Left ventricle myocardium inferior (tissue), 1 donor: ENCODE data around the gene ORM2. TPM values are rescaled to one million over a fixed set of nuclear protein-coding genes. Genes with fewer than 3 reads are reported as not detected.

Experiments
- DNase-seq: peaks from one replicate; pipeline ENCODE4 v3.0.0-alpha.2; 2020
- H3K27ac ChIP-seq: fragments of 200-600 bp; replicated peaks from 2 replicates; pipeline ENCODE4 v1.8.0; 2021
- H3K27me3 ChIP-seq: fragments of 200-600 bp; 2 replicates; pipeline ENCODE4 v1.8.0; 2021; ENCODE audit warnings: low read depth
- H3K36me3 ChIP-seq: fragments of 200-600 bp; 2 replicates; pipeline ENCODE4 v1.8.0; 2021
- H3K4me1 ChIP-seq: fragments of 200-600 bp; 2 replicates; pipeline ENCODE4 v1.8.0; 2021
- H3K4me3 ChIP-seq: fragments of 200-600 bp; 2 replicates; pipeline ENCODE4 v1.8.0; 2021; ENCODE audit warnings: mild to moderate bottlenecking, moderate library complexity
- H3K9me3 ChIP-seq: fragments of 200-600 bp; replicated peaks from 2 replicates; pipeline ENCODE4 v1.8.0; 2021
- CTCF ChIP-seq: fragments of 200-600 bp; IDR thresholded peaks from 2 replicates; pipeline ENCODE4 v1.8.0; 2021; ENCODE audit warnings: antibody characterized with exemption, mild to moderate bottlenecking, borderline replicate concordance
- intact Hi-C: fragments of 100-400 bp; cut with micrococcal nuclease; formaldehyde crosslinking; loops from one replicate; pipeline ENCODE4 v1.11.0; 2022
- total RNA-seq: library from RNA; stranded (reverse); fragmentation: NEBNext Ultra II Directional; extraction: Animal tissue kit (Norgen Biotek cat#: 25700); gene quantifications from one replicate; pipeline ENCODE4 v1.2.1, GENCODE V29; 2021
- donor health status: DM: no; HTN: yes; CAD: no; lungs with severe emphysema.

Gene ORM2
- total RNA-seq, 1 donor from 2014 or later: not detected

- H3K27me3 ChIP-seq: no peaks in the 10 kb centered on the region
- peaks cover 25% of the 10 kb centered on the region for H3K36me3 ChIP-seq
- H3K4me1 ChIP-seq: no peaks in the 10 kb centered on the region
- TF ChIP-seq CTCF: no peak
- intact Hi-C loops: no loop called here
- H3K9me3 ChIP-seq: no peaks in the 10 kb centered on the region
- H3K4me3 ChIP-seq: no peak overlapping the region
- DNase-seq: no peak
- H3K27ac ChIP-seq: no peak overlapping the region
Measured at GRCh38 chr9:114334490-114334889, 4.8 kb downstream of the ORM2 start.

- no peak for DNase-seq
- Histone ChIP-seq H3K27me3 (no peaks in the 10 kb centered on the region), H3K36me3 (peaks cover 35% of the 10 kb centered on the region), H3K9me3 (no peaks in the 10 kb centered on the region), H3K4me1 (no peaks in the 10 kb centered on the region), H3K27ac (no peak overlapping the region), H3K4me3 (no peak overlapping the region)
- TF ChIP-seq CTCF: no peak
- intact Hi-C loops: no loop called here
Measured at GRCh38 chr9:114335745-114336144, 6.1 kb downstream of the ORM2 start.

- no peak overlapping the region for H3K4me3 ChIP-seq
- peaks cover 39% of the 10 kb centered on the region for H3K36me3 ChIP-seq
- TF ChIP-seq CTCF: no peak
- DNase-seq: no peak
- H3K27me3 ChIP-seq: no peaks in the 10 kb centered on the region
- intact Hi-C loops: no loop called here
- H3K4me1 ChIP-seq: no peaks in the 10 kb centered on the region
- no peak overlapping the region for H3K27ac ChIP-seq
- no peaks in the 10 kb centered on the region for H3K9me3 ChIP-seq
Measured at GRCh38 chr9:114336157-114336556, 6.5 kb downstream of the ORM2 start.

DNA sequence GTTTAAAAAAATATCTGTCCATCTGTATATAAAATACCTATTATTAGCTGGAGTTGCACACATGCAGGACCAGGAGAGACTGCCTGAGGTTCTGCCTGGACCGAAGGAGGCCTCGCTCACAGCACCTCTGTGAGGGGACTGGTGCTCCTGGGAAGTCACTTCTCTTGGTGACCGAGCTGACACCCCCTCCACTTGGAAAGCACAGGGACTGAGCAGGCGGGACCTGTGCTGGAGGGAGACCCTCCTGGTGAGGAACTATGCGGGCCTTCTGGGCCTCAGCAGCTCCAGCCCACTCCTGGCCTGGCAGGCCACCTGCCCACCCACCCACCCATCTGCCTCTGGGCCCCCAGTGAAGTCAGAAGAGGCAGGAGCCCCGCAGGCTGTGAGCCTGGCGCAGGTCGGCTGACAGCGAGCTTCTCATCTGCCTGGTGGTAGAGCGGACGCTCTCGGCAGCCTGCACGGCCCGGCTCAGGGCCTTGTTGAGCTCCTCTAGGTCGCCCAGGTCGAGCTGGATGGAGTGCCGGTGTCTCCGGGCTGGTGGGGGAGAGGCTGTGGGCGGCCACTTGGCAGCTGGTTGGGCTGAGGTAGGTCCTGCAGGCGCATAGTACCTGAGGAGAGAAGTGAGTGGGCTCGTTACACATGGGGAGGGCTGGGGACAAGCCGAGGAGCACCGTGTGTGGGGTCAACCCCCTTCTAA lies 7.2 kb downstream of the ORM2 start:
- intact Hi-C loops: no loop called here
- H3K9me3 ChIP-seq: no peaks in the 10 kb centered on the region

DNA sequence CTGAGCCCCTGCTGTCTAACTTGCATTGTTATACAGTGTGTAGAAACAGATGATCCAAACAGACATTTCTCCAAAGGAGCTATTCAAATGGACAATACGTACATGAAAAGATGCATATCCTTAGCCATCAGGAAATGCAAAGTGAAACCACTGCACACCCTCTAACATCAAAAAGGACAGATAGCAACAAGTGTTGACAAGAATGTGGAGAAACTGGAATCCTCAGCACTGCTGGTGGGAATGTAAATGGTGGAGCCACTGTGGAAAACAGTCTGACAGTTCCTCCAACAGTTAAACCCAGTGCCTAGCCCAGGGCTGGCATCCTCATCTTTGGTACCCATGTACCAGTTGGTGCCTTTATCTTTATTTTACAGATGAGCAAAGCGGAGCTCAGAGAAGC lies 8.5 kb downstream of the ORM2 start:
- H3K27me3 ChIP-seq: no peaks in the 10 kb centered on the region
- DNase-seq: no peak
- intact Hi-C loops: no loop called here
- no peak overlapping the region for H3K4me3 ChIP-seq
- peaks cover 59% of the 10 kb centered on the region for H3K36me3 ChIP-seq
- no peak overlapping the region for H3K27ac ChIP-seq
- no peaks in the 10 kb centered on the region for H3K4me1 ChIP-seq
- no peaks in the 10 kb centered on the region for H3K9me3 ChIP-seq
- no peak for TF ChIP-seq CTCF

More for the DNA sequence above, 7.2 kb downstream of the ORM2 start:
- no peak overlapping the region for H3K4me3 ChIP-seq
- TF ChIP-seq CTCF: no peak
- no peak overlapping the region for H3K27ac ChIP-seq
- no peaks in the 10 kb centered on the region for H3K4me1 ChIP-seq
- no peaks in the 10 kb centered on the region for H3K27me3 ChIP-seq
- DNase-seq: no peak
- H3K36me3 ChIP-seq: peaks cover 46% of the 10 kb centered on the region
